HepG2 (cell line): ENCODE results near the gene NSMF. TPM values are rescaled to one million over a fixed set of nuclear protein-coding genes. Genes with fewer than 3 reads are reported as not detected.

Experiments used
- EHMT2 ChIP-seq: fragments of 200-600 bp; sonication (generic); IDR thresholded peaks from 2 replicates; pipeline ENCODE4 v1.7.0; 2017; ENCODE audit warnings: antibody characterized with exemption, low read depth, low read length, borderline replicate concordance
- ERF ChIP-seq: IDR thresholded peaks from 2 replicates; pipeline ENCODE4 v1.6.1; 2018; ENCODE audit warnings: missing biosample characterization, missing genetic modification reagents
- FLYWCH1 ChIP-seq: sonication (generic); formaldehyde crosslinking; IDR thresholded peaks from 2 replicates; pipeline ENCODE4 v1.8.1; 2023; ENCODE audit warnings: mild to moderate bottlenecking, missing genetic modification reagents
- KDM5A ChIP-seq: fragments of 200-600 bp; sonication (generic); IDR thresholded peaks from 2 replicates; pipeline ENCODE4 v1.7.0; 2018; ENCODE audit warnings: antibody characterized with exemption, mild to moderate bottlenecking, low read length, borderline replicate concordance
- MXI1 ChIP-seq: IDR thresholded peaks from 3 replicates; pipeline ENCODE4 v1.6.1; 2012; ENCODE audit warnings: low read depth, low read length, inconsistent platforms, borderline replicate concordance
- MYNN ChIP-seq: sonication (generic); formaldehyde crosslinking; IDR thresholded peaks from 2 replicates; pipeline ENCODE4 v1.4.0; 2020; ENCODE audit warnings: mild to moderate bottlenecking, low read depth, missing genetic modification reagents
- NFATC3 ChIP-seq: sonication (generic); formaldehyde crosslinking; IDR thresholded peaks from 2 replicates; pipeline ENCODE4 v1.5.1; 2020; ENCODE audit warnings: mild to moderate bottlenecking, missing genetic modification reagents
- NR3C1 ChIP-seq: sonication (generic); formaldehyde crosslinking; IDR thresholded peaks from 2 replicates; pipeline ENCODE4 v1.4.0; 2020; ENCODE audit warnings: missing genetic modification reagents
- POLR2G ChIP-seq: fragments of 200-400 bp; formaldehyde crosslinking; IDR thresholded peaks from 2 replicates; pipeline ENCODE4 v1.6.1; 2018; ENCODE audit warnings: mild to moderate bottlenecking, low read depth, low read length, moderate library complexity
- SIN3B ChIP-seq: fragments of 150-350 bp; IDR thresholded peaks from 2 replicates; pipeline ENCODE4 v1.6.1; 2014; ENCODE audit warnings: low read length
- SIX1 ChIP-seq: sonication (generic); formaldehyde crosslinking; IDR thresholded peaks from 2 replicates; pipeline ENCODE4 v1.4.0; 2020; ENCODE audit warnings: missing genetic modification reagents, borderline replicate concordance
- SOX5 ChIP-seq: IDR thresholded peaks from 2 replicates; pipeline ENCODE4 v1.6.1; 2016; ENCODE audit warnings: borderline replicate concordance
- ZBTB21 ChIP-seq: sonication (generic); formaldehyde crosslinking; IDR thresholded peaks from 2 replicates; pipeline ENCODE4 v1.4.0; 2020; ENCODE audit warnings: missing genetic modification reagents
- ZEB1 ChIP-seq: IDR thresholded peaks from 2 replicates; pipeline ENCODE4 v1.6.1; 2012; ENCODE audit warnings: mild to moderate bottlenecking, low read depth, inconsistent platforms; ENCODE audit not compliant: insufficient replicate concordance
- ZNF12 ChIP-seq: sonication (generic); formaldehyde crosslinking; IDR thresholded peaks from 2 replicates; pipeline ENCODE4 v1.5.0; 2020; ENCODE audit warnings: missing genetic modification reagents
- ZNF136 ChIP-seq: sonication (generic); formaldehyde crosslinking; IDR thresholded peaks from 2 replicates; pipeline ENCODE4 v1.8.1; 2022; ENCODE audit warnings: low read depth, mild to moderate bottlenecking, moderate library complexity, missing genetic modification reagents
- ZNF224 ChIP-seq: sonication (generic); formaldehyde crosslinking; IDR thresholded peaks from 2 replicates; pipeline ENCODE4 v1.5.0; 2020; ENCODE audit warnings: mild to moderate bottlenecking, missing genetic modification reagents
- ZNF326 ChIP-seq: sonication (generic); formaldehyde crosslinking; IDR thresholded peaks from 2 replicates; pipeline ENCODE4 v1.4.0; 2020; ENCODE audit warnings: missing genetic modification reagents, borderline replicate concordance
- ZNF451 ChIP-seq: sonication (generic); formaldehyde crosslinking; IDR thresholded peaks from 2 replicates; pipeline ENCODE4 v1.5.0; 2020; ENCODE audit warnings: mild to moderate bottlenecking, missing genetic modification reagents
- ZNF589 ChIP-seq: sonication (generic); formaldehyde crosslinking; conservative IDR thresholded peaks from 2 replicates; pipeline ENCODE4 v1.8.0; 2022; ENCODE audit warnings: mild to moderate bottlenecking, moderate library complexity, missing genetic modification reagents
- ZNF75D ChIP-seq: sonication (generic); formaldehyde crosslinking; IDR thresholded peaks from 2 replicates; pipeline ENCODE4 v1.8.1; 2023; ENCODE audit warnings: missing genetic modification reagents, mild to moderate bottlenecking, borderline replicate concordance
- ZNF841 ChIP-seq: sonication (generic); formaldehyde crosslinking; IDR thresholded peaks from 2 replicates; pipeline ENCODE4 v1.8.1; 2023; ENCODE audit warnings: missing genetic modification reagents, borderline replicate concordance
- ZSCAN29 ChIP-seq: sonication (generic); formaldehyde crosslinking; conservative IDR thresholded peaks from 2 replicates; pipeline ENCODE4 v1.4.0; 2020; ENCODE audit warnings: mild to moderate bottlenecking, missing genetic modification reagents
- polyA plus RNA-seq, 8 experiments: library from polyadenylated mRNA; depleted of rRNA in 3 of 8; stranded (reverse) in 7 of 8; unstranded in 1 of 8; fragments of >200 nt; fragmentation: Illumina TruSeq in 4 of 8; extraction: Trizol in 4 of 8; gene quantifications; 2 replicates each; pipeline versions ENCODE4 v1.2.1 to v1.2.3, GENCODE V29; 2011 to 2016; ENCODE audit warnings: low read depth in 4 of 8, missing spikeins in 1 of 8, mixed read lengths in 1 of 8; ENCODE audit not compliant: insufficient read depth in 1 of 8
- total RNA-seq, 5 experiments: library from RNA; depleted of rRNA; stranded (reverse); fragments of >200 nt; fragmentation: Illumina TruSeq; extraction: Trizol; gene quantifications; 2 replicates each; pipeline ENCODE4 v1.2.3, GENCODE V29; 2016; ENCODE audit warnings: low read depth in 1 of 5
- TF ChIP-seq, protein P1 (sequence below): sonication (generic); formaldehyde crosslinking; IDR thresholded peaks from 2 replicates; pipeline ENCODE4 v1.5.1; 2020; ENCODE audit warnings: mild to moderate bottlenecking, missing genetic modification reagents, moderate library complexity
- TF ChIP-seq, protein P2 (sequence below): sonication (generic); formaldehyde crosslinking; IDR thresholded peaks from 2 replicates; pipeline ENCODE4 v1.4.0; 2020; ENCODE audit warnings: mild to moderate bottlenecking, missing genetic modification reagents
- TF ChIP-seq, protein P3 (sequence below): sonication (generic); formaldehyde crosslinking; IDR thresholded peaks from 2 replicates; pipeline ENCODE4 v1.5.0; 2020; ENCODE audit warnings: mild to moderate bottlenecking, missing genetic modification reagents

NSMF gene
- total and polyA plus RNA-seq, 2 of the 13 experiments (the other 11 are each of a cell fraction or from before 2014, with no cell fraction given), result 44.3 to 183 TPM

DNA sequence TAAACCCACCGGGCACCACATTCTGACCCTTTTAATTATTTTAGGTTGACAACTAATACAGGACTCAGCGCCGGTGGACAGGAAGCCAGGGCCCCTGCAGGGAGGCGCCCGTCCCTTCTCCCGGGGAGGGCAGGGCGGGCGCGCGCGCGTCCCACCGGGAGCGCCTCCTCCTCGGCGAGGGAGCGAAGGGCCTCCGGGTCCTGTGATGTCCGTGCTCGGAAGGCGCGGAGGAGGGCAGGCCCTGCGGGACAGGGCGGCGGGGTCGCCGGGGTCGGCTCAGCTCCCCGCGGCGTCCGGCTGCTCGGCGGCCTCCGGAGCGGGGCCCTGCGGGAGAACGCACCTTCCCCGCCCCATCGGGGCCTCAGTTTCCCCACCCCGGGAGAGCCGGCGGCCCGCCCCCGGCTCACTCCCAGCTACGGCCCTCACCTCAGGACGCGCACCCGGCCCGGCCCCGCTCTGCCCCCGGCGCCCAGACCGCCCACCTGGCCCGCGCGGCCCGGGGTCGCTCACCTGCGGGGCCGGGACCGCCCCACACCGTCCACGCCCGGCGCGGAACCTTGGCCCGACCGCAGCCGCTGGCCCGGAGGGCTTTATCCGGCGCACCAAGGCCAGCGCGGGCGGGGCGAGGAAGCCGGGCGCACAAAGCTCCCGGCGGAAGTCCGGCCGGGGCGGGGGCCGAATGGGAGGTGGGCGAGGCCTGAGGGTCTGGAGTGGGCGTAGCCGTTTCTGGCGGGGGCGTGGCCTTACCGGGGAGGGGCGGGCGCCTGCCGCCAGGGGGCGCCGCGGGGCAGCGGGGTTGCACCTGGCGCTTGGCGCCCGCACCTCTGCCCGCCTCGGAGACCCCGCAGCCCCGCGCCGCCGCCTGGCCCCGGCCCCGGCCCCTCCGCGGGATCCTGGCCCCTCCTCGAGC lies 36.3 kb downstream of the NSMF start, which contains the start of the genes EXD3 and NOXA1 (continued):
- TF ChIP-seq, protein P1, sequence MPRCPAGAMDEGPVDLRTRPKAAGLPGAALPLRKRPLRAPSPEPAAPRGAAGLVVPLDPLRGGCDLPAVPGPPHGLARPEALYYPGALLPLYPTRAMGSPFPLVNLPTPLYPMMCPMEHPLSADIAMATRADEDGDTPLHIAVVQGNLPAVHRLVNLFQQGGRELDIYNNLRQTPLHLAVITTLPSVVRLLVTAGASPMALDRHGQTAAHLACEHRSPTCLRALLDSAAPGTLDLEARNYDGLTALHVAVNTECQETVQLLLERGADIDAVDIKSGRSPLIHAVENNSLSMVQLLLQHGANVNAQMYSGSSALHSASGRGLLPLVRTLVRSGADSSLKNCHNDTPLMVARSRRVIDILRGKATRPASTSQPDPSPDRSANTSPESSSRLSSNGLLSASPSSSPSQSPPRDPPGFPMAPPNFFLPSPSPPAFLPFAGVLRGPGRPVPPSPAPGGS (CRISPR knock-in tag), result peak; percentile 64
- TF ChIP-seq NR3C1 (CRISPR knock-in tag) (no peak), ZSCAN29 (no peak), ZNF75D (CRISPR knock-in tag) (no peak), MYNN (CRISPR knock-in tag) (no peak), ZNF224 (CRISPR knock-in tag) (no peak), SIN3B (peak; percentile 86), MXI1 (peak; percentile 89; the same call in 1 of the 3 replicates), SIX1 (CRISPR knock-in tag) (no peak), ERF (peak; percentile 81), KDM5A (peak; percentile 90; the same call in 1 of the 2 replicates), ZNF589 (CRISPR knock-in tag) (no peak), ZNF326 (no peak), ZEB1 (peak; percentile 92), ZNF12 (CRISPR knock-in tag) (no peak), EHMT2 (no peak), ZNF136 (no peak), ZBTB21 (CRISPR knock-in tag) (no peak), FLYWCH1 (CRISPR knock-in tag) (no peak), ZNF451 (CRISPR knock-in tag) (peak; percentile 20; the same call in 1 of the 2 replicates), SOX5 (CRISPR knock-in tag) (peak; percentile 28; the same call in 1 of the 2 replicates), NFATC3 (CRISPR knock-in tag) (0 out of 2 replicates have a peak, but pooled peaks have one; percentile 33), POLR2G (peak; percentile 61; the same call in 1 of the 2 replicates), ZNF841 (peak; percentile 57; the same call in 1 of the 2 replicates)
- TF ChIP-seq, protein P2, sequence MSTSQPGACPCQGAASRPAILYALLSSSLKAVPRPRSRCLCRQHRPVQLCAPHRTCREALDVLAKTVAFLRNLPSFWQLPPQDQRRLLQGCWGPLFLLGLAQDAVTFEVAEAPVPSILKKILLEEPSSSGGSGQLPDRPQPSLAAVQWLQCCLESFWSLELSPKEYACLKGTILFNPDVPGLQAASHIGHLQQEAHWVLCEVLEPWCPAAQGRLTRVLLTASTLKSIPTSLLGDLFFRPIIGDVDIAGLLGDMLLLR, result 0 out of 2 replicates have a peak, but pooled peaks have one; percentile 45
- TF ChIP-seq, protein P3, sequence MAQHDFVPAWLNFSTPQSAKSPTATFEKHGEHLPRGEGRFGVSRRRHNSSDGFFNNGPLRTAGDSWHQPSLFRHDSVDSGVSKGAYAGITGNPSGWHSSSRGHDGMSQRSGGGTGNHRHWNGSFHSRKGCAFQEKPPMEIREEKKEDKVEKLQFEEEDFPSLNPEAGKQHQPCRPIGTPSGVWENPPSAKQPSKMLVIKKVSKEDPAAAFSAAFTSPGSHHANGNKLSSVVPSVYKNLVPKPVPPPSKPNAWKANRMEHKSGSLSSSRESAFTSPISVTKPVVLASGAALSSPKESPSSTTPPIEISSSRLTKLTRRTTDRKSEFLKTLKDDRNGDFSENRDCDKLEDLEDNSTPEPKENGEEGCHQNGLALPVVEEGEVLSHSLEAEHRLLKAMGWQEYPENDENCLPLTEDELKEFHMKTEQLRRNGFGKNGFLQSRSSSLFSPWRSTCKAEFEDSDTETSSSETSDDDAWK (CRISPR knock-in tag), result no peak
